ENCODE data around the gene SF1.

Gene SF1

DNA sequence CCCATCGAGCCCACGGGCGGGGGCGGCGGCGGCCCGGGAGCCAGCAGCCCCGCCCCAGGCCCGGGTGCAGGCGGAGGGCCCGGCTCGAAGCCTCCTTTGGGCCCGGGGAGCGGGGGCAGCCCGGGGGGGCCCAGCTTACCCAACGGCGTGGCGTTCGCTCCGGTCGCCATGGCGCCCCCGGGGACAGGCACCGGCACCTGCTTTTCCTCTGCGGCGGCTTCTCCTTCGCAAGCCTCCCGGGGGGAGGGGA, 194 bp downstream of the SF1 start:
- DNase-seq (ENCODE audit: low read depth, low spot score), result no peak

DNA sequence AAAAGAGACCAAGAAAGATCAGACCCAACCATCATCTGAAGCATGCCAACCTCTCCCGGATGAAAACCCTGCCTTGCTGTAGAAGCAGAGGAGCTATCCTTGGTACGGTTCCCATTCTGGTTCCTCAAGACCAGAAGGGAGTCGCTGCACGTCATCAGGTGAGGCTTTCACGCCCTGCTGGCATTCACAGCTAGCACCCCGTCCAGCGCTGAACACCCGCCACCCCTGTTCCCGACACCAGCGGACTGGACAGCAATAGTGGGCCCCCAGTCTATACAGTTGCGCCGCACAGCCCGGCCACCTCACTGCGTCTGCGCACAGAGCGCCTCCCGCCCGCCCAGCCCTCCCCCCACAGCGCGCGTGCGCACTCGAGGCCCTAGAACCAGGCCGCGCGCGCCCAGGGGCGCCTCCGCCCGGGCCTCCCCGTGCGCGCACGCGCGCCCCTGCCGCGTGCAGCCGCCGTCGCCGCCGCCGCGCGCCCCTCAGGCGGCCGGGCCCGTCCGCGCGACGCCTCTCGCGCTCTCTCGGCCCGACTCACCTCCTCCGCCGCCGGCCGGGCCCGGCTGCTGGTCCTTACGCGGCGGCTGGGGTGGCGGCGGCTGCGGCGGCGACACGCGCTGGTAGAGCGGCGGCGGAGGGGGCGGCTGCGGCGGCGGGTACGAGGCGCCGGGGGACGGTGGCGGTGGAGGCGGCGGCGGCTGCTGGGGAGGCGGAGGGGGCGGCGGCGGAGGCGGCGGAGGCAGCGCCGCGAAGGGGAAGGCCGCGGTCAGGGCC, 706 bp downstream of the SF1 start:
- peak; percentile 60 for DNase-seq (ENCODE audit: low read depth, low spot score)

DNA sequence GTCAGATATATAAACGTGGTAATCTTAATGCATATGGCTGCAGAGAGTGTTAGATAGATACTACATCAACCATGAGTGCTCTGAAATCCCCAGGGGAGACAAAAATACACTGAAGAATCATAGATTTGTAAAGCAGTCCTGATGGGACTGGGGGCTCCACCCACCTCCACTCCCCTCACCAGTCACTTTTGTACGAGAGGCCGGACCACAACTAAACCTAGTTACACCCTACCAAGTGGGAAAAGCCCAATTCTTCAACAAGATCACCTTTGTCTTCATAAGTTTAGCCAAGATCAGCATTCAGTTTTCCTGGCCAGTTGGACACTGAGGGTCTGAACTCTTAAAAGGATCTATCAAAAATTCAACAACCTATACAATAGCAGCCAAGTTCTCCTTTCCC, 1.5 kb downstream of the SF1 start:
- no peak for DNase-seq (ENCODE audit: low read depth, low spot score)

DNA sequence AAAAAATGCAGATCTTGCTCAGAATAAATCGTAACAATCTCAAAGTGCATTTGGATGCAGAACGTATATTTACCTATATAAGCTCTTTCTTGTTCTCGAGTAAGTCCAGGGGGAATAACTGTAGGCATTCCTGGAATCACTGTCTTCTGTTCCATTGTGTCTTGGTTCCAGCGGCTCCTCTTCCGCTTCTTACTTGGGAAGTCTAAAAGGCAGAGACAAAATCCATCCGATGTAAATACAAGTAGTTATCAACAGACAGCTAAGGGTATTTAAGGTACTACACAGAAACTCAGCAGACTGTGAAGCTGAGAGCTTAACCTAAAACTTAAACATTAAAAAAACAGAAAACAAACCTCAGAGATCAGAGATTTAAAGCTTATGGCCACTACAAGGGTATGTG, 1.9 kb downstream of the SF1 start:
- no peak for DNase-seq (ENCODE audit: low read depth, low spot score)

DNA sequence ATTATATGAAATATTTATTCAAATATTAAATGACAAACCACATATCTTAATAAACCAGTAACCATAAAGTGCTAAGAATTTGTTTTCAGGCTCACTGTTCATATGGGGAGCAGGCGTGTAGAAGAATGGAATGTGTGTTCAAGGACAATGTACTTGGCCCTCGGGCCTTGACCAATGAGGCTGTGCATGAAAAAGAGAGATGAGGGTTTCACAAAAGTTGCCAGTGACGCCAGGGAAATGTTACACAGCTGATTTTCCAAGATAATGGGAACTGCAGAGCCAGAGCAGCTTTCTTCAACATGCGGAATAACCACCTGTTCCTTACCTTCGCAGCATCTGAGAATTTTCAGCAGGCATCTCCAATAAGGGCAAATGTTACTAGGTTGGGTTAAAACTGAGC, 4.2 kb downstream of the SF1 start:
- DNase-seq (ENCODE audit: low read depth, low spot score), result no peak

DNA sequence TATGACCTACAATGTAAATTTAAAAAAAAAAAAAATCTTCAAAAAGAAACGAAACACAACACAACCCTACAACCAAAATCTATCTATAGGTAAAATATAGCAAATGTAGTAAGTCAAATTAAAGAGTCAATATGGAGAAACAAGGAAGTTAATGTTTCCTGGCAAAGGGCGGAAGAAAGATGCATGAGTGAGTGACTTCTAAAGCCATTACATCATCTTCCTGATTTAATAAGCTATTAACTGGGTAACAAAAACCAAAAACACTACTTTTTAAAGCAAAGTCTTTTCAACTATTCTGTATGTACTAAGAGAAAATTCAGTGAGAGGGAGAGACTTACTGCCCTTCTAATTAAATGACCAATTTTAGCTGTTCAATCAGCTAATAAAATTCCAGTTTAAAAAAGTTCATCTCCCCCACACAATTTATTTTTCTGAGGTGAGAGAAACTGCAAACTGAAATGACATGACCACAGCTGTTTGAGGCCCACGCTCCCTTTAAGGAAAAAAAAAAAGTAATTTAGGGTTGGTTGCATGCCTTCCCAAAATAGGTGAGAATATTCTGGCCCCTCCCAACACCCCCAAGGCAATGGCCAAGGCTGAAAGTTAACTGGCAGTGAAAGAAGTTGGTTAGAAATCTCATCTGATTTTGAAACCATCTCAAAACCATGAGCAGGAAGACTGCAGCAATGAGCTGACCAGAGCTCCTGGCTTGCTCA, 5.9 kb downstream of the SF1 start:
- DNase-seq (ENCODE audit: low read depth, low spot score), result no peak

DNA sequence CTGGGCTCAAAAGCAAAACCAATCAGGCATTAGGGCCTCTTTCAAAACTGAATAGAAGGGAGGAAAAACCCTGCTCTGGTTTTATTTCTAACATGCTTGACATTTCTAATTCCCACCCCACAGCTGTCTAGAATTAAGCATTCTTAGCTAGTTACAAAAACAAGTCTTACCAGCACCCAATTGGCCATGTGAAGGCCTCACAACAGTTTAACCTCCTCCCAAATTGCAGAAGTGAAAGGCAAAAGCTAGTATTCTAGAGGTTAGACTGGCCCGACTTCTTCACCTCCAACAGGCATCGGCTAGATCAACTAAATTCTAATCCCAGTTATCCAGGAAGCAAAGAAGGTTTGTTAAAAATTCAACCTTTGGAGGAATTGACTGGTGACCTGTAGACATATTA, 6.5 kb downstream of the SF1 start:
- no peak for DNase-seq (ENCODE audit: low read depth, low spot score)

DNA sequence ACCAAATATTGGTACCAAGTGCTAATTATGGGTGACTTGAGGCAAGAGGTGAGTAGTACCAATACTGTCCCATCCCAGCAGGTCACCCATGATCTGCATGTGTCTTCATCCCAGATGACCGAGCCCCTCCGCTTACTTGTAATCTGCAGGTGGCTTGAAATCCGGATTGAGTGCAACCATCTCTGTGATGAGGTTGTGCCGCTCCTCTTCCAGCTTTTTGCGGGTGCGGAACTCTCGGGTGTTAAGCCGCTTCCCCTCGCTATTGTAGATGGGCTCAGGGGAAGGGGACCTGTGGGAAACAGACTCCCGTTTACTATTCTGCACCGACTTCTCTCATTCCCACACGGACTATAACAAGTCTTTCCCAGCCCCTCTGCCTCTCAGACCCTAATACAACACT, 8.2 kb downstream of the SF1 start:
- DNase-seq (ENCODE audit: low read depth, low spot score), result no peak

DNA sequence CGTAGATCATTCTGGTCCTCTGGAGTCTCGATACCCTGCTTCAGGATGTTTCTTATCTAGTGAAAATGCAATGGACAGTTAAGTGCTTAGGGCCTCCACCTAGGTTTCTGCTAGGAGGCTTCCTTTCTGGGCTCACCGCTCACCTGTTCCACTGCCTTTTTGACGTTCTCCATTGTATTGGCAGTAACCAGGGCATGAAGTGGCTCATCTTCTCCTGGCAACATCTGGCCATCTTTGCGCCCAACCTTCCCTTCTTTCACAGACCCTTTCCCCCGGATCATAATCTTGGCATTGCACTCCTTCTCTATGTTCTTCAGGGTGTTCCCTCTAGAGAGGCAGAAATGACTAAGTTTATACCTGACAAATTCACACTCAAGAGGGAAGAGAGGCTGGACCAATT, 9.1 kb downstream of the SF1 start:
- DNase-seq (ENCODE audit: low read depth, low spot score), result no peak

DNA sequence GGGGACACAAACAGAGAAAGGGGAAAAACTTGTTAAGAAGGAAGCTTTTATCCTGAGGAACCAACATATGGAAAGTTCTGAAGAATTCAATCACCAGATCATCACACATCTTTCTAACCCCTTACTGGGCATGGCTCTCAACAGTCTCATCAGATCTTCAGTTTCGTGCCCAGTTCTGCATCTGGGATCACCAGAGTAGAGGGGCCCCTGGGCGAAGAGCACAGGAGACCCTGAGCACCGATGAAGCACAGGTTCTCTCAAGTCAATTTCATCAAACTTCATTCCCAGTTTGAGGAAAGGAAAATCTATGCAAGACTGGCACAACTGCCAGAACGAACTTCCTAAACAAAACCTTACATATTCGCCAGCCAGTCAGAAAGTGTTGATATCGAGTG, 10.0 kb downstream of the SF1 start:
- no peak for DNase-seq (ENCODE audit: low read depth, low spot score)

DNA sequence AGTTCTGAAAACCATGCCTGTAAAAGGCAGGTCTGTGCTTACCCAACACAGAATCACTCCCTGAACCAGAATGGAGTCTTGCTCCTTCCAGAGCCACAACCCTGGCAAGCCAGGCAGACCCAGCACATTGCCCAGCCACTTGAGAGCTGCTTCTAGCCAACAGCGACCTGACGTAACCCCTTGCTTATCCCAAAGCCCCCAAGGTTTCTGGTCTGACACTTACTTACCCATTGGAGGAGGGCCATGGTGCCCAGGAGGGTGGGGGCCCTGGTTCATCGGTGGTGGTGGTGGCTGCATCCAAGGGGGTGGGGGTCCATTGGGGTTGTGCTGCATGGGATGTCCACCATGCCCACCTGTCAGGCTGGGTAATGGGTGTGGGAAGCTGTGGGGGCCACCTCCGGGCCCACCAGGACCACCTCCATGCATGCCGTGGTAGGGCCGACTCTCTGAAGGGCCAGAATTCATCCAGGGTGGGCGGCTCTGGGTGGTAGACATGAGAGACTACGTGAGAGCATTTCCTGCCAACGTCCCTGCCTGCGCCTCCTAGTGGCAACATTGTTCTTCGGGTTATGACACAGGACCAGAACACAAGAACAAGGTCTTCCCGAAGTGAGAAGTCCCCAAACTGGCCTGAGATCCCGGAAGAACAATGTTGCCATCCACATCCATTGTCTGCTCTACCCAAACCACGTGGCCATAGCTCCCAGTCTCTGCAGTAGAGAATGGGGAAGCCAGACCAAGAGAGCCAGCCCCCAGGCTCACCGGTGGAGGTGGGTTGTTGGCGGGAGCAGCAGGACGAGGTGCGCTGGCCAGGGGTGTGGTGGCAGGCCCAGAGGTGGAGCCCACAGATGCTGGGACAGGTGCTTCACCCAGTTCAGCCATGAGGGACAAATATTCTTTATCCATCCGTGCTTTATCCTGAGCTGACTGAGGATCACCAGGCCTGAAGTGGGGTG, 10.7 kb downstream of the SF1 start:
- DNase-seq (ENCODE audit: low read depth, low spot score), result no peak

DNA sequence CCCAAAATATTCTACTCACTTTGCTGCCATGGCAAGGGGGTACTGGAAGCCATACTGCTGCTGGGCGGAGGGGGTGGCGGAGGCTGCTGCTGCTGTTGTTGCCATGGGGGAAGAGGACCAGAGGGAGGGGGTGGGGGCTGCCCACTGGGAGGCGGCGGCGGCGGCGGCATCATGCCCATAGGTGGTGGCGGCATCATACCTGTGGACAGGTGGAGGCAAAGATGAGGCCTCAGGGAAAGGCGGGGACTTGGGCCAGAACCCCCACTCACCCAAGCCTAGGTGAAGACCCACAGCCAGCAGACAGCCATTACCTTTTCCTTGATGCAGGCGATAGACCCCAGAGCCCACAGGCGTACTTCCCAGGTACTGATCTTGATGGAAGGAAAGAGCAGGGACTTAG, 11.5 kb downstream of the SF1 start:
- no peak for DNase-seq (ENCODE audit: low read depth, low spot score)

DNA sequence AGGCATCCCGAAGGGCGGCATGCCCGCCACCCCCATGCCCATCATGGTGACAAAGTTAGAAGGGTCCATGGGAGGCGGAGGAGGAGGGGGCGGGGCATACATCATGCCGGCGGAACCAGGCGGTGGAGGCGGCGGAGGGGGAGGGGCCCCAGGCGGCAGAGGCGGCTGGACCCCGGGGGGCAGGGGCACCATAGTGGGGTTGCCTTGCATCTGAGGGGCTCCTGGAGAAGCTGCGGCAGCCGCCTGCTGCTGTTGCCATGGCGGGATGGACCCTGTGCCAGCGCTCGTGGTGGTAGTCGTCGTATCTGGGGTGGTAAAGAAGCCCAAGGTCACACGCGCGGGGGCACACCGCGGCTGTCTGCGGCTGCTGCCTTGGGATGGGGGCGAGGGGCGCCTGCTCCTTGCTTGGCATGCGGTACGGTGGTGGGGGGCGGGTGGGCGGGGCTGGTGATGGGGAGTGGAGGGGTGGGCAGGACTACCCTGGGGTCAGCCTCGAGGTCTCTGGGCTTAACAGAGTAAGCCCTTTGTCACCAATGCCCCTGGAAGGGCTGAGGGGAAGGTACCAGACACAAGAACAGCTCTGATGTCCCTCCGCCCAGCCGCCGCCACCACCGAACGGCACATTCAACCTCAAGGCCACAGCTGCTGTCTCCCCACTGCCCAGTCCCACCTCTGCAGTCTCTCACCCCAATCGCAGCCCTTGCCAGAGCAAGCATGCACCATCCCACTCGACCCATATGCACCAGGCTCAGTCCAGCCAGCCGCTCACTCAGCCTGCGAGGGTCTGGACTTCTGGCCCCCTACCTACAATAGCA, 12.3 kb downstream of the SF1 start:
- no peak for DNase-seq (ENCODE audit: low read depth, low spot score)

DNA sequence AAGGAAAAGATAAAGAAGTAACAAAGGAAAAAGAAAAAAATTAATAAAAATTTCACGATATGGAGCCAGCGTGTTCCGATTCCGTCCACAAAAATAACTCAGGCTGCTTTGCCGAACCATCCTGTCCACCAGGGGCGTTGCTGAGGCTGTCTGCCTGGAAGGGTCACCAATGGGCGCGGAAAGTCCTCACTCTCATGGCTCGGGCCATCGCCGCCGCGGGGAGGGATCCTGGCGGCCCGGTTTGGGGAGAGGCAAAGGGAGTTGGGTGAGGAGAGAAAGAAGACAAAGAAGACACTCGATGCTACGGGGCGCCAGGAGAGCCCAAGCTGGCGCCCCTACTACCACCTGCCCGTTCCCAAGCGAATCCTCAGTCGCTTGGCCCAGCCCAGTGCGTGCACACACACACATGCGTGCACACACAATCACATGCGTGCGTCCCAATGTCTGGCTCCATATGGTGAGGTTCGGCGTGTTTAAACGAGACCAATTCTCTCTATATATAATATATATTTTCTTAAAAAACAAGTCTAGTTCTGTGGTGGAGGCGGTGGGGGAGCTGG, 13.0 kb downstream of the SF1 start:
- DNase-seq (ENCODE audit: low read depth, low spot score), result no peak

DNA sequence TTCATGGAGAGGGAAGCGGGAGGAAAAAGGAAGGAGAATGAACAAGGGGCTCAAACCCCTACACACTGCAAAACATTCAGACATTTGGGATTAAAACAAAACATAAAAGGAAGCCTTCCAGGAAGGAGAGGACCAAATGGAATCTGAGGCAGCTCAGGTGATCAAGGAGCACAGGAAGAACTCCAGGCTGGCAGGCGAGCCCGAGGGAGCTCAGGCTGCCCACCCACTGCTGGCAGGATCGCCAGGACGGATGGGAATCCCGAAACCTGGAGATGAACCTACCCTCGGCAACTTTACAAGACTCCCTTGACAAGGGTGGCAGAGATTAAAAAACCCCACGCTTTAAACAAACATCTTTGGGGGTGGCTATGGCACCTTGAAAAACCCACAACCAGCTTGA, 13.6 kb downstream of the SF1 start:
- no peak for DNase-seq (ENCODE audit: low read depth, low spot score)

DNA sequence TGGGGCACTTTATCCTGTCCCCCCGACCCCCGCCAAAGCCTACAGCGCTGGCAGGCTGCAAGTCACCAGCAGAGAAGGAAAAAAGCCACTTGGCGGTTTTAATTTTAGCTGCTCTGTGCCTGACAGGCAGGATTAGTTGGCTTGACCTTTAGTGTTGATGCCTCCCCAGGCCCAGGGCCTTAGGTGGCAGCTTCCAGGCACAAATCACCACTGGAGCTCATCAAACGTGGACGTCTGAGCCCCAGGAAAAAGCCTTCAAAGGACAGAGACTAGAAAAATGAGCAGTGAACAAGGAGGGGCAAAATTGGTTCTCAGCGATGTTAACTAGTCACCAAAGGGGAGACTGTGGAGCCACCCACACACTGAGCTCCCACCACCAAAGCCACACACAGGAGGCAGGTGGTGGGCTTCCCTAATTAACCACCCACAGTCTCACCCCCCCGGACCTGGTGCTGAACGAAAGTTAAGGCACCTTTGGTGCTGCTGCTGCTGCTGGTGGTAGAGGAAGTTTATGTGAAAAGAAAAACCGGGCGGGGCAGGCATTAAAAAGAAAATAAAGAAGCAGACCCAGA, 14.2 kb downstream of the SF1 start:
- DNase-seq (ENCODE audit: low read depth, low spot score), result no peak

DNA sequence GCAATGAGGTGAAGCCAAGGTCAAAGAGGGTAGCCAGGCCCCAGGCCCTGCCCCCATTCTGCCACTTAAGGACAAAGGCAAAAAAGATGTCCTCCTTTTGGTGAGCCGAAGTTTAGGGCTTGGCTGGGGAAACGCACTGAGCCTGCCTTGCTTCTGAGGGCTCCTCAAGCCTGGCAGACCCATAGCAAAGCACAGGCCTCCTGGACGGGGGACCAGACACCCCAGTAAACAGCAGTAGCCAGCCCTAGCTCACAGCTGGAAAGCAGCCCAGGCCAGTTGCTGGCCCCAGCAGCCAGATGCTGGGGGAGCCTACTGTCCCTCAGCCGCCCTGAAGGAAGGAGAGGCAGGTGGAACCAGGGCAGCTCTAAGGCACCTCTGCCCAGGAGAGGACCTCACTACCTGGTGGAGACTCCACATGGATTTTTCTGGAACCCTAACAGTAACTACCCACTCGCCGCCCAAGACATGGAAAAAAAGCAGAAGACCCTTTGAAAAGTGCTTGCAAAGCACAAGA, 14.8 kb downstream of the SF1 start:
- no peak for DNase-seq (ENCODE audit: low read depth, low spot score)

DNA sequence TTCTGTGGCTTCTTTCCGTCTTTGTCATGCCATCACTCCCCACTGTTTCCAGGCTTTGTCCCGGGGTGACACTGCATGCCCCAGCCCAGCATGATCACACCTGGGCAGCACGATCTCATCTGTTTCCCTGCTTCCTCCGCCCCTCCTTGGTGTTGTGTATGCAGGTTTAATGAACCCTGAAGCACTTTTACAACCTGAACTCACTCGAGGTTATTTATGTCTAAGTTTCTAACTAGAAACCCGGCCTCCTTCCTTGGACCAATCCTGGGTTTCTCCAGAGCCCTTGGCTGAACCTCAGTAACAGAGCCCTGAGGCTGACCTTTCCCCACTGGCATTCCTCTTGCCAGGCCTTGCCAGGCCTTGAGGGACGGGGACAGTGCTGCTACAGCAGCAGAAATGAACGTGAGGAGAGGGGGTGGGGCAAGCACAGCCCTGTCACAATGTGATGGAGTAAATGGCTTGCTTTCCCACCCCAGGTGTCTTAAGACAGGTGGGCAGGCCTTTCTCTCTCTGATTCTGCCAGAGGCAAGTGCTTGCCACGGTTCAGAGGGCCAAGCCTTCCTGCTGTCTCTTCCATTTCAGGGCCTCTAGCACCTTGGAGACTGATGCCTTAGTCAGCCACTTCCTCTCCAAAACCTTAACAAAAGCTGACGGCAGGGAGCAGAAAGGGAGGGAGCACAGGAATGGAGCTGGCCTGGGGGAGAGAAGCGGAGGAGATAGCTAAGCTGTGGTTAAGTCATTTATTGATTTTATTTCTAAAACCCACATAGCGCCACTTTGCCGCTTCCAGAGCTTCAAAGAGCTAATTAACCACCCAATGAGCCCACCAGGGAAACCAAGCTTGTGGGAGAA, 15.4 kb downstream of the SF1 start:
- no peak for DNase-seq (ENCODE audit: low read depth, low spot score)

DNA sequence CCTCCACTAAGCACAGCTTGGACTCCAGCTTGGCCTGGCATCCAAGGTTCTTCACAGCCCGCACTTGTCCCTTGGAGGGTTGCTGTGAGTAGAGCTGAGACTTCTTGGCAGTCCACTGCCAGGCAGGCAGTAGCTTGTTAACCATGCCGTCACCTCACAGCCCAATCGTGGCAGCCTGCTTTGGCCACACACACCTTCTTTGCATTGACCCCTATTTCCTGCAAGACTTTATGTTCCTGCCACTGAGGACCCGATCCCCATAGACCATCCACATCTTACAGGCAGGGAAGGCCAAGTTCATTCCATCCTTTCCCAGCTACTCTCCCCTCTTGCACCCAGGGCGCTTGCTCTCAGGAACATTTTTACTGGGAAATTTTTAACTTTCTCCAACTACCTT, 16.1 kb downstream of the SF1 start:
- DNase-seq (ENCODE audit: low read depth, low spot score), result no peak

Measured in smooth muscle cell of the brain vasculature (primary cell).